Transverse colon (tissue), 4 donors: ENCODE measurements around the gene DCLK2. TPM values are rescaled to one million over a fixed set of nuclear protein-coding genes. Genes with fewer than 3 reads are reported as not detected.

Experiments
- DNase-seq: peaks from one replicate; pipeline ENCODE4 v3.0.0-alpha.2; 2019
- H3K27ac ChIP-seq, 4 donors: fragments of 200-600 bp; sonication (generic); 2 replicates each; pipeline ENCODE4 v1.5.1; 2016 to 2018; ENCODE audit warnings: inconsistent platforms in 4 of 4
- H3K27me3 ChIP-seq: fragments of 200-600 bp; sonication (generic); 2 replicates; pipeline ENCODE4 v1.5.1; 2017; ENCODE audit warnings: inconsistent platforms
- H3K36me3 ChIP-seq, 4 donors: fragments of 200-600 bp; sonication (generic); 2 replicates each; pipeline ENCODE4 v1.5.1; 2017 to 2019; ENCODE audit warnings: inconsistent platforms in 4 of 4
- H3K4me1 ChIP-seq, 4 donors: fragments of 200-600 bp; sonication (generic); 2 replicates each; pipeline ENCODE4 v1.5.1; 2017 to 2020; ENCODE audit warnings: inconsistent platforms in 4 of 4
- H3K4me3 ChIP-seq, 4 donors: fragments of 200-600 bp; sonication (generic); 1 replicate in 1 of 4; 2 replicates in 3 of 4; pipeline versions ENCODE4 v1.5.1 to v1.6.1; 2017 to 2019; ENCODE audit warnings: inconsistent platforms in 4 of 4
- H3K9me3 ChIP-seq, 2 donors: fragments of 200-600 bp; sonication (generic); 2 replicates each; pipeline ENCODE4 v1.5.1; 2017 to 2019; ENCODE audit warnings: inconsistent platforms in 2 of 2
- CTCF ChIP-seq, 5 experiments: fragments of 200-600 bp in 3 of 5; fragments of 450-650 bp in 2 of 5; sonication (generic) in 3 of 5; IDR thresholded peaks; 1 replicate in 2 of 5; 2 replicates in 3 of 5; pipeline ENCODE4 v1.5.1; 2016 to 2017; ENCODE audit warnings: antibody characterized with exemption in 5 of 5, inconsistent platforms in 3 of 5, mild to moderate bottlenecking in 2 of 5, moderate library complexity in 1 of 5
- EP300 ChIP-seq: sonication (generic); formaldehyde crosslinking; IDR thresholded peaks from one replicate; pipeline ENCODE4 v1.6.1; 2017; ENCODE audit warnings: antibody characterized with exemption, low read depth
- POLR2A ChIP-seq: fragments of 450-650 bp; IDR thresholded peaks from one replicate; pipeline ENCODE4 v1.6.1; 2016; ENCODE audit warnings: antibody characterized with exemption, mild to moderate bottlenecking, moderate library complexity
- POLR2AphosphoS5 ChIP-seq, 3 donors: sonication (generic); formaldehyde crosslinking; IDR thresholded peaks; one replicate each; pipeline ENCODE4 v1.6.1; 2016; ENCODE audit warnings: antibody characterized with exemption in 3 of 3
- WGBS, 2 donors: methylation state at CpG; one replicate each; pipeline ENCODE4 v1.1.5; 2018; ENCODE audit warnings: low coverage in 1 of 2; 5-methylcytosine and 5-hydroxymethylcytosine counted together
- in situ Hi-C, 4 donors: fragments of 200-750 bp; cut with MboI; loops; one replicate each; pipeline versions ENCODE4 v1.15.0 to v1.15.1; 2017; ENCODE audit warnings: low sequenced_read_pairs in 3 of 4, low pct_ligation_motif_present in 1 of 4, low pct_unique_long_range_greater_than_20kb in 1 of 4
- intact Hi-C: fragments of 100-400 bp; cut with DNase I; formaldehyde crosslinking; loops from one replicate; pipeline ENCODE4 v1.15.1; 2023; ENCODE audit warnings: low total_unique reads
- total RNA-seq, 4 donors: library from RNA; depleted of rRNA; stranded (reverse); fragments of >200 nt; gene quantifications; one replicate each; pipeline ENCODE4 v1.1.0, GENCODE V29; 2016

The DCLK2 gene
- total RNA-seq, 4 donors from 2014 or later: 3.3 to 19.5 (median 7.5) TPM

GRCh38 chr4:150253416-150253815, 175.2 kb downstream of the DCLK2 start:
- Histone ChIP-seq H3K27me3 (no peaks in the 10 kb centered on the region), H3K4me3 (no peak overlapping the region), H3K4me1 (peaks cover 11 to 37% (median 25%) of the 10 kb centered on the region in 4 donors), H3K9me3 (no peaks in the 10 kb centered on the region), H3K27ac (no peak overlapping the region), H3K36me3 (no peaks in the 10 kb centered on the region)
- DNase-seq: no peak
- intact Hi-C loops (no loop called here), in situ Hi-C loops (no loop called here)
- no peak for TF ChIP-seq POLR2A
- no peak for TF ChIP-seq POLR2AphosphoS5 (IDR thresholded peaks at IDR 0.05)
- no peak for TF ChIP-seq CTCF (IDR thresholded peaks at IDR 0.05)
- TF ChIP-seq EP300: no peak
- WGBS, 2 donors: 96% methylated on average over 11 of the region's 11 CpGs; no CpG with 5 or more reads in 1 of the 2 donors

- TF ChIP-seq POLR2A (no peak), EP300 (no peak), CTCF (IDR thresholded peaks at IDR 0.05) (no peak)
- in situ Hi-C loops: no loop called here
Observed at GRCh38 chr4:150253965-150254630, 175.9 kb downstream of the DCLK2 start.

GRCh38 chr4:150255610-150256224, 177.5 kb downstream of the DCLK2 start:
- Histone ChIP-seq H3K27me3 (no peaks in the 10 kb centered on the region), H3K4me1 (peaks cover 11 to 47% (median 25%) of the 10 kb centered on the region in 4 donors), H3K27ac (peak overlapping the region; percentile 79 to 87 (median 82)), H3K9me3 (no peaks in the 10 kb centered on the region), H3K36me3 (no peaks in the 10 kb centered on the region), H3K4me3 (no peak overlapping the region)
- intact Hi-C loops (no loop called here), in situ Hi-C loops (no loop called here)
- 85% methylated on average over 10 of the region's 16 CpGs; no CpG with 5 or more reads in 1 of the 2 donors for WGBS, 2 donors
- no peak for DNase-seq
- TF ChIP-seq POLR2AphosphoS5 (IDR thresholded peaks at IDR 0.05) (no peak), EP300 (no peak)

More at GRCh38 chr4:150253965-150254630, 175.9 kb downstream of the DCLK2 start:
- 88 to 93% methylated on average over 12 to 18 of the region's 18 CpGs for WGBS, 2 donors
- Histone ChIP-seq H3K36me3 (no peaks in the 10 kb centered on the region), H3K27ac (peak overlapping the region in 1 of 4 donors; percentile 79), H3K4me1 (peaks cover 11 to 43% (median 25%) of the 10 kb centered on the region in 4 donors), H3K9me3 (no peaks in the 10 kb centered on the region), H3K4me3 (no peak overlapping the region), H3K27me3 (no peaks in the 10 kb centered on the region)
- DNase-seq: no peak
- intact Hi-C loops: no loop called here

GRCh38 chr4:150256225-150256620, 178.0 kb downstream of the DCLK2 start:
- H3K27ac ChIP-seq: peak overlapping the region; percentile 79 to 87 (median 82)
- WGBS, 2 donors: 28 to 72% methylated on average over 4 to 21 of the region's 23 CpGs

More at GRCh38 chr4:150256225-150256620, 178.0 kb downstream of the DCLK2 start:
- Histone ChIP-seq H3K9me3 (no peaks in the 10 kb centered on the region), H3K36me3 (no peaks in the 10 kb centered on the region), H3K4me1 (peaks cover 11 to 47% (median 25%) of the 10 kb centered on the region in 4 donors), H3K4me3 (no peak overlapping the region), H3K27me3 (no peaks in the 10 kb centered on the region)
- in situ Hi-C loops: no loop called here
- no peak for DNase-seq
- no peak for TF ChIP-seq CTCF (IDR thresholded peaks at IDR 0.05)
- TF ChIP-seq POLR2A: no peak
- no peak for TF ChIP-seq POLR2AphosphoS5 (IDR thresholded peaks at IDR 0.05)
- TF ChIP-seq EP300: no peak
- intact Hi-C loops: no loop called here
